Activated CD8-positive, alpha-beta memory T cell treated with anti-CD3 and anti-CD28 coated beads, Interleukin-2, amount 50 U/mL, for 4 hours (primary cell): ENCODE measurements around the gene DYSF.

Source experiments
- DNase-seq: peaks from one replicate; pipeline ENCODE4 v3.0.0-alpha.2; 2020

Gene DYSF

GRCh38 chr2:71534201-71534600 lies 80.8 kb downstream of the DYSF start:
- no peak for DNase-seq

- DNase-seq = no peak
Measured at GRCh38 chr2:71534826-71535225, 81.5 kb downstream of the DYSF start.

GRCh38 chr2:71535526-71535925 lies 82.2 kb downstream of the DYSF start:
- DNase-seq = no peak

GRCh38 chr2:71536226-71536671 lies 82.9 kb downstream of the DYSF start:
- no peak for DNase-seq

- no peak for DNase-seq
Measured at GRCh38 chr2:71538241-71538640, 84.9 kb downstream of the DYSF start.

- peak; percentile 25 for DNase-seq
Measured at GRCh38 chr2:71538656-71539265, 85.4 kb downstream of the DYSF start.

GRCh38 chr2:71540818-71541217 lies 87.5 kb downstream of the DYSF start:
- no peak for DNase-seq

- no peak for DNase-seq
Measured at GRCh38 chr2:71544919-71545571, 91.7 kb downstream of the DYSF start.

GRCh38 chr2:71545572-71546274 lies 92.4 kb downstream of the DYSF start:
- peak; percentile 43 for DNase-seq

GRCh38 chr2:71546275-71546638 lies 92.9 kb downstream of the DYSF start:
- no peak for DNase-seq

- DNase-seq = no peak
Measured at GRCh38 chr2:71546777-71547281, 93.5 kb downstream of the DYSF start.

- DNase-seq = no peak
Measured at GRCh38 chr2:71547616-71548285, 94.4 kb downstream of the DYSF start.

GRCh38 chr2:71548646-71549425 lies 95.5 kb downstream of the DYSF start:
- DNase-seq = peak; percentile 67

- no peak for DNase-seq
Measured at GRCh38 chr2:71550801-71551630, 97.7 kb downstream of the DYSF start.

- no peak for DNase-seq
Measured at GRCh38 chr2:71551631-71551915, 98.2 kb downstream of the DYSF start.

GRCh38 chr2:71552356-71552755 lies 99.0 kb downstream of the DYSF start:
- no peak for DNase-seq

- DNase-seq = no peak
Measured at GRCh38 chr2:71552861-71553301, 99.5 kb downstream of the DYSF start.

- DNase-seq = no peak
Measured at GRCh38 chr2:71554028-71554705, 100.8 kb downstream of the DYSF start.

- DNase-seq = no peak
Measured at GRCh38 chr2:71554706-71555056, 101.3 kb downstream of the DYSF start.

GRCh38 chr2:71555798-71556454 lies 102.6 kb downstream of the DYSF start:
- DNase-seq = no peak
